Stimulated activated CD4-positive, alpha-beta T cell treated with anti-CD3 and anti-CD28 coated beads, Interleukin-12 subunit alpha, Interleukin-12 subunit beta, amount 100 ng/mL, for 24 hours (primary cell): ENCODE results near the gene RANGRF.
A peak's percentile ranks its signal among the peaks of the same experiment; 100 is the strongest.
"Not testable (repeated sequence)": the region's sequence is repeated elsewhere in the genome, so short reads cannot be mapped to it uniquely, and the experiment has no call there.

Source experiments
- DNase-seq, 2 experiments: peaks; one replicate each; pipeline ENCODE4 v3.0.0-alpha.2; 2020; ENCODE audit warnings: low read depth in 2 of 2

The RANGRF gene

GRCh38 chr17:8288336-8289102, at the start of gene RANGRF:
Gene RANGRF, plus strand, starts transcription at chr17:8288670. Its CDS starts 119 bp downstream, at chr17:8288789.
- DNase-seq, result peak; percentile 57 to 87

- no peak for DNase-seq
Measured at GRCh38 chr17:8243827-8244226, 44.6 kb upstream of the RANGRF start.

GRCh38 chr17:8244768-8245167, 43.7 kb upstream of the RANGRF start:
- no peak for DNase-seq

GRCh38 chr17:8248751-8249607, 39.5 kb upstream of the RANGRF start, which contains the start of gene PFAS:
Gene PFAS, plus strand, starts transcription at chr17:8249289. Its CDS starts 4,649 bp downstream, at chr17:8253938.
- DNase-seq, result peak; percentile 94 to 98

- no peak for DNase-seq
Measured at GRCh38 chr17:8249621-8250500, 38.6 kb upstream of the RANGRF start.

- not testable (repeated sequence) for DNase-seq
Measured at GRCh38 chr17:8251411-8251810, 37.1 kb upstream of the RANGRF start.

GRCh38 chr17:8253801-8254200, 34.7 kb upstream of the RANGRF start:
- DNase-seq, result no peak

GRCh38 chr17:8254881-8255280, 33.6 kb upstream of the RANGRF start:
- DNase-seq, result no peak

GRCh38 chr17:8255499-8255898, 33.0 kb upstream of the RANGRF start:
- DNase-seq, result no peak

GRCh38 chr17:8256291-8256690, 32.2 kb upstream of the RANGRF start:
- no peak for DNase-seq

- no peak for DNase-seq
Measured at GRCh38 chr17:8256691-8257090, 31.8 kb upstream of the RANGRF start.

- no peak for DNase-seq
Measured at GRCh38 chr17:8257801-8258200, 30.7 kb upstream of the RANGRF start.

GRCh38 chr17:8264320-8264719, 24.1 kb upstream of the RANGRF start:
- DNase-seq, result no peak

GRCh38 chr17:8264836-8265542, 23.5 kb upstream of the RANGRF start:
- DNase-seq, result no peak

- DNase-seq, result no peak
Measured at GRCh38 chr17:8266648-8267479, 21.6 kb upstream of the RANGRF start.

- no peak for DNase-seq
Measured at GRCh38 chr17:8267480-8268147, 20.9 kb upstream of the RANGRF start.

- no peak for DNase-seq
Measured at GRCh38 chr17:8268550-8269298, 19.7 kb upstream of the RANGRF start.

- no peak for DNase-seq
Measured at GRCh38 chr17:8272421-8272820, 16.0 kb upstream of the RANGRF start.

- DNase-seq, result no peak
Measured at GRCh38 chr17:8273884-8274444, 14.5 kb upstream of the RANGRF start.
